CD4-positive, alpha-beta T cell treated with Interleukin-17A for 4 hours (primary cell): ENCODE data around the gene NUDT22.

Experiments used
- DNase-seq: peaks from one replicate; pipeline ENCODE4 v3.0.0-alpha.2; 2020; ENCODE audit warnings: mixed read lengths

The NUDT22 gene

GRCh38 chr11:64259533-64260067 lies 33.5 kb downstream of the NUDT22 start:
- DNase-seq: no peak

GRCh38 chr11:64260147-64260708 lies 34.2 kb downstream of the NUDT22 start:
- no peak for DNase-seq

GRCh38 chr11:64261556-64262080 lies 35.5 kb downstream of the NUDT22 start:
- no peak for DNase-seq

- DNase-seq: no peak
Measured at GRCh38 chr11:64262271-64263002, 36.4 kb downstream of the NUDT22 start.

GRCh38 chr11:64263021-64263946 lies 37.2 kb downstream of the NUDT22 start:
- DNase-seq: no peak

GRCh38 chr11:64263947-64264317 lies 37.9 kb downstream of the NUDT22 start:
- no peak for DNase-seq

- DNase-seq: no peak
Measured at GRCh38 chr11:64264371-64264852, 38.3 kb downstream of the NUDT22 start.

- DNase-seq: no peak
Measured at GRCh38 chr11:64265176-64266160, 39.4 kb downstream of the NUDT22 start.

- DNase-seq: no peak
Measured at GRCh38 chr11:64266339-64266738, 40.3 kb downstream of the NUDT22 start.

- DNase-seq: no peak
Measured at GRCh38 chr11:64267207-64267945, 41.3 kb downstream of the NUDT22 start.

GRCh38 chr11:64268025-64268892 lies 42.2 kb downstream of the NUDT22 start:
- DNase-seq: no peak

GRCh38 chr11:64268893-64269539 lies 42.9 kb downstream of the NUDT22 start:
- DNase-seq: peak; percentile 55

- DNase-seq: peak; percentile 98
Measured at GRCh38 chr11:64269540-64270220, 43.6 kb downstream of the NUDT22 start.

GRCh38 chr11:64275031-64275800 lies 49.1 kb downstream of the NUDT22 start:
- no peak for DNase-seq

- DNase-seq: no peak
Measured at GRCh38 chr11:64275841-64276240, 49.8 kb downstream of the NUDT22 start.

GRCh38 chr11:64276653-64277431 lies 50.8 kb downstream of the NUDT22 start:
- no peak for DNase-seq

- no peak for DNase-seq
Measured at GRCh38 chr11:64278576-64279190, 52.6 kb downstream of the NUDT22 start.
